Activated T-helper 1 cell treated with anti-CD3 and anti-CD28 coated beads, Interleukin-2, amount 50 U/mL, for 16 hours (primary cell): ENCODE results near the gene LZTS2.

Experiments used
- DNase-seq, 2 donors: peaks; one replicate each; pipeline ENCODE4 v3.0.0-alpha.2; 2020; ENCODE audit warnings: low read depth in 1 of 2, low spot score in 1 of 2

Gene LZTS2

DNA sequence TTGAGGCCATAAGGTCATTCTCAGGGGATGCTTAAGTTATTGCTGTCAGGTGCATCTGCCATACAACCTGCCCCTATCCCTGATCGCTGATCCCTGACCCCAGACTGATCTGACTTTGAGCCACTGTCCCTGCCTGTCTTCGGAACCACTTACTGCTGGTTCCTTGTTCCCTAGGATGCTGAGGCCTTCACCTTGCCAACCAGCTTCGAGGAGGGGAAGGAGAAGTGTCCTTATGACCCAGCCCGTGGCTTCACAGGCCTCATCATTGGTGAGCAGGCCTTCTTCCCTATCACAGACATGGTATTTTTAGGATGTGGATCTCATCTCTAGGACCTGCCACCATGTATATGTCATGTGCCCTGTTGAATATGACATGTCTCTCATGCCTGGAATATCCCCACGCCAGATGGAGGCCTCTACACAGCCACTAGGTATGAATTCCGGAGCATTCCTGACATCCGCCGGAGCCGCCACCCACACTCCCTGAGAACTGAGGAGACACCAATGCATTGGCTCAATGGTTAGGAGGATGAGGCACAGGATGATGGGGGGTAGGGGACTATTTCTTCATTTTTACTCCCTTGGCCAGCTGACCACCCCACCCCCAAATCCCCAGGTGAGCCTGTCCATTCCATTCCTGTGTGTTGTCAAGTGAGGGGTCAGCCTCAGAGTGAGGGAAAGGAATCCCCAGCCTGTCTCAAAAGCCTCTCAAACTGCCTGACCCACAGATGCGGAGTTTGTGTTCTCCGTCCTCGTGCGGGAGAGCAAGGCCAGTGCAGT, 21.3 kb upstream of the LZTS2 start:
- DNase-seq = no peak

- DNase-seq = no peak
Measured at GRCh38 chr10:100978901-100979195, 20.8 kb upstream of the LZTS2 start.

GRCh38 chr10:100979791-100980272, 19.8 kb upstream of the LZTS2 start:
- DNase-seq = no peak

GRCh38 chr10:100980311-100980710, 19.3 kb upstream of the LZTS2 start:
- no peak for DNase-seq

DNA sequence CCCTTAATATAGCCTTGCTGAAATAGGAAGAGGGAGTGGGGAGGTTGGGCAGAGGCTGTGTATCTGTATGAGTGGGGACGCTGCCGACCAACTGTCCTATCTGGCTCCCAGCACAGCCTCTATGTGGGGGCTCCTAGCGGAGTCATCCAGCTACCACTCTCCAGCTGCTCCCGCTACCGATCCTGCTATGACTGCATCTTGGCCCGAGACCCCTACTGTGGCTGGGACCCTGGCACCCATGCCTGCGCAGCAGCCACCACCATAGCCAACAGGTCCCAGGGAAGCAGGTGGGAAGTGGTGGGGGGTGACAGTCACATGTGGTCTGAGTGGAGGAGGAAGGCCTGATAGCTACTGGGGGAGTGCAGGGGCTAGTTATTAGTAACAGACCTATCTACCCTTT, 18.9 kb upstream of the LZTS2 start:
- DNase-seq = no peak

- DNase-seq = no peak
Measured at GRCh38 chr10:100981178-100981772, 18.3 kb upstream of the LZTS2 start.

GRCh38 chr10:100982916-100983830, 16.4 kb upstream of the LZTS2 start:
- no peak for DNase-seq

GRCh38 chr10:100983868-100984671, 15.5 kb upstream of the LZTS2 start:
- DNase-seq = no peak

GRCh38 chr10:100984672-100985177, 14.9 kb upstream of the LZTS2 start:
- DNase-seq = no peak

- no peak for DNase-seq
Measured at GRCh38 chr10:100985336-100985735, 14.3 kb upstream of the LZTS2 start.

DNA sequence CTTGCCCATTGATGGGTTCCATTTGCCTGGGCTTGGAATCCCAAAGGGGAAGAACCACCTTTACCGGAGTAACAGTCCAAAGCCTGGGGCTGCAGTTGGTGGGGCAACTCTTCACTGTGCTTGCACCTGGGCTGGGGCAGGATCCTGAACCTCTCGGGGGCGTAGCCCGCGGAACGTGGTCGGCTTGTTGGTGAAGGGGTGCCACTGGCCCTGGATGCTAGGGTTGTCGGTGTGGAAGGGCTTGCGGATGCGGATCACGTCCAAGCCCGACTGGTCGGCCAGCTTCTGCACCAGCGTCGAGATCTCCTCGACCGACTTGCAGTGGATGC, 13.0 kb upstream of the LZTS2 start:
- DNase-seq = no peak

DNA sequence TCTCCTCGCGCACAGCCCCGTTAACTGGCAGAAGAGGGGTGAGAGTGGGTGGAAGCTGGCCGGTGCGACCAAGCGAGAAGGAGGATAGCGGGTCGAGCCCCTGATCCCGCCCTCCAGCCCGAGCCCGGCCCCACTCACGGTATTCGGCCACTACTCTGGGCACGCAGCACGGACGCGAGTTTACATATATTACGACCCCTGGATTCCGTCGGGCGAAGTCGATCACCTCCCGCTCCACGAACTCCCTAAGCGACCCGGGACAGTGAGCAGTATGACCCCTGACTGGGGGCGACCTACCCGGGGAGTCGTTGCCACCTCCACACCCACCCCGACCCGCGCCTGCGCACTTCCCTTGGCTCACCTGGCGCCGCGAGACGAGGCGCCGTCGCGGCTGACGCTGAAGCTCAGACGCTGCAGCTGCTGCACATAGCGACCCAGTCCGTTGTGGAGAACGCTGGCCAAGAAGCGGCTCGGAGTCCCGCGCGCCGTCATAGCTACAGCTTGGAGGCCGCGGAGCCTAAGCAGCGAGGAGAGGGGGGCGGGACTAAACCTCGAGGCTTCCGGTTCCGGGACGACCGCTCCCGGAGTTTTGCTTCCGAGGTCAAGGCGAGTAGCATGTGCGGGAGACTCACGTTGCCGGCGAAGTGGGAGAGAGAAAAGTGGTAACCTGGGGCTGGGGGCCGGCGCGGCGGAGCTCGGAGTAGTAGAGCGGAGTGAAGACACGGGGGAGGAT, 12.5 kb upstream of the LZTS2 start, which contains the start of the genes MRPL43 and TWNK:
Gene MRPL43, minus strand, starts transcription at position 546 of the 733 bp plus-strand sequence. Its CDS starts 54 bp downstream, at position 492.
Gene TWNK, plus strand, starts transcription at position 592 of the 733 bp plus-strand sequence. CDS start 668 bp downstream, outside the sequence.
- peak; percentile 67 to 75 for DNase-seq

- no peak for DNase-seq
Measured at GRCh38 chr10:100987685-100988049, 11.9 kb upstream of the LZTS2 start.

DNA sequence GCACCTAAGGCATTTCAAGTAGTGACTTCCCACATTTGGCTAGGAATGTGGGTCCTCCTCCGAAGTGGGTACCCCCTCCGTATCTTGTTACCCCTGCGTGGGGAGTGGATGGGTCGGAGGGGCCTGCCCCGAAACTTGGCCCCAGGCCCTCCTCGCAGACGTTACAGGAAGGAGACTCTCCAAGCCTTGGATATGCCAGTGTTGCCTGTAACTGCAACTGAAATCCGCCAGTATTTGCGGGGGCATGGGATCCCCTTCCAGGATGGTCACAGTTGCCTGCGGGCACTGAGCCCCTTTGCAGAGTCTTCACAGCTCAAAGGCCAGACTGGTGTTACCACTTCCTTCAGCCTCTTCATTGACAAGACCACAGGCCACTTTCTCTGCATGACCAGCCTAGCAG, 11.4 kb upstream of the LZTS2 start:
- no peak for DNase-seq

DNA sequence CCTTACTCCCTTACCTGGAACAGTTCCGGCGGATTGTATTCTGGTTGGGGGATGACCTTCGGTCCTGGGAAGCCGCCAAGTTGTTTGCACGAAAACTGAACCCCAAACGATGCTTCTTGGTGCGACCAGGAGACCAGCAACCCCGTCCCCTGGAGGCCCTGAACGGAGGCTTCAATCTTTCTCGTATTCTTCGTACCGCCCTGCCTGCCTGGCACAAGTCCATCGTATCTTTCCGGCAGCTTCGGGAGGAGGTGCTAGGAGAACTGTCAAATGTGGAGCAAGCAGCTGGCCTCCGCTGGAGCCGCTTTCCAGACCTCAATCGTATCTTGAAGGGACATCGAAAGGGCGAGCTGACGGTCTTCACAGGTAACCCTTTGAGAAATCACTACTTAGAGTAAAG, 10.5 kb upstream of the LZTS2 start:
- DNase-seq = no peak

DNA sequence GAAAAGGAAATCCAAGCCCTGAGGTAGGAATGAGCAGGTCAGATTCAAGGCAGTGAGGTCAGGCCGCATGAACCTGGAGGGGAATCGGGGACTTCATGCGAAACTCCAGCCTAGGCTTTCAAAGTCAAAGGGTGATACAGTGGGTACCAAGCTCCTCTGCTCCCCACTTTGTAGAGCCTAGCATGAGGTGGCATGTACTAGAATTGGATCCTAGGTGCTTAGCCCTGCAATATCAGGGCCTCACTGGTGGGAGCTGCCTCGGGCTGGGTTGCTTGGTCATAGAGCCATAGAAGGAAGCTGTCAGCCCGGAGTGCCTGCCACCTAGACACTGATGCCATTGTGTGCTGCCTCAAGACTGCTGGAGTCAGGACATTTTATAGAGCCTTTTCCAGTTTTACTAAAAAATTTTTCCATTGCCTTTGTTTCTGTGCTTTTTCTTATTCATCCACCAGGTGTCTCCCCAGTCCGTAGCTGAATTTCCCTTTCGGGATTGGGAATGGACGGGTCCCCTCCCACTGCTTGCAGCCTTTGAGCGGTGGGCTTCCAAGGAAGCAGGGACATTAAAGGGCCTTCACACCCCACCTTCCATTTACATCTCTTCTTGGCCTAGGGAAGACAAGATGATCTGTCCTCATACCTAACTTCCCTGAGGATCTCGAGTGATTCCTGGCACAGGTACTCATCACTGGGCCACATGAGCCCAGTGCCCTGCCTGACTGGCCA, 5.5 kb upstream of the LZTS2 start:
- no peak for DNase-seq

GRCh38 chr10:100995181-100995580, 4.4 kb upstream of the LZTS2 start:
- no peak for DNase-seq

DNA sequence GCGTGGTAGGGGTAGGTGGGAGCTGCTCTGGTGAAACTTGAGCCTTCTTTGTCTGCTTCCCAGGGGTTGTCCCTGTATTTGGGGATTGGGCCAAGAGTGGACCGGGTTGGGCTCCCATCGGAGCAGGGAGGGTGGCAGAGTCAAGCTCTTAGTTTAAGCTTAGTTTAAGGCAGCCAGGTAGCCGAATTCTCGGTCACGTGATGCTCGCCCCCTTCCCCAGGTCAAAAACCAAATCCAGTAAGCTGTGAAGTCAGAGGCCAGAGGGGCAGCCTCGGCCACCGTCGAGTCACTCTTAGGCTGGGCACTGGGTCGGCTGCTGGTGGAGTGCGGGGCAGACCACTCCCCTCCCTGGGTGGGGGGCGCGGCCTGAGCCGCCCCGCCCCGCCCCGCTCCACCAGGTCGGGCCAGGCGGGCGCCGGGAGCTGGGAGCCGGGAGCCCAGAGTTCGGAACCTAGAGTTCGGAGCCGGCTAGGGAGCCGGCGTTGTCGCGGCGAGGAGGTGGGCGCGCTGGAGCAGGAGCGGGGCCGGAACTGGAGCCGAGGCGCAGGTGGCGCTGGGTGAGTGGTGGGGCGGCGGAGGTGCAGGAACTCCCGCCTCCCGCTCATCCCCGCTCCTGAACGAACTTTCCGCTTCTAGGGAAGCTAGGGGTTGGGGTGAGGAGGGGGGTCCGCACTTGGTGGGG, 2.8 kb upstream of the LZTS2 start:
- DNase-seq = no peak
